Measurements from ENCODE around the gene NELFA. TPM values are rescaled to one million over a fixed set of nuclear protein-coding genes. Genes with fewer than 3 reads are reported as not detected.

The NELFA gene
- total RNA-seq, 6 experiments from 2014 or later = 6.6 to 14.7 (median 8.7) TPM

GRCh38 chr4:1989533-1990347 lies 19.0 kb downstream of the NELFA start:
- WGBS (ENCODE audit: insufficient coverage, low coverage, low lambda C conversion rate, missing lambda C conversion rate) = 94% methylated on average over 9 of the region's 33 CpGs
- Histone ChIP-seq H3K4me3 (no peak overlapping the region), H3K27ac (no peak overlapping the region), H3K4me1 (no peaks in the 10 kb centered on the region), H3K36me3 (peaks cover 0 to 37% (median 12%) of the 10 kb centered on the region in 4 donors), H3K27me3 (no peaks in the 10 kb centered on the region), H3K9me3 (no peaks in the 10 kb centered on the region)
- no peak for TF ChIP-seq CTCF (IDR thresholded peaks at IDR 0.05)
- no peak for TF ChIP-seq POLR2A (IDR thresholded peaks at IDR 0.05)
- ATAC-seq (no peak), DNase-seq (peak in 1 of 3 donors; percentile 35)
- intact Hi-C loops (cut with DNase I) = no loop called here

GRCh38 chr4:1988327-1988724 lies 20.4 kb downstream of the NELFA start:
- TF ChIP-seq CTCF (IDR thresholded peaks at IDR 0.05) = no peak
- no peak for TF ChIP-seq POLR2A (IDR thresholded peaks at IDR 0.05)
- Histone ChIP-seq H3K36me3 (peaks cover 0 to 50% (median 15%) of the 10 kb centered on the region in 4 donors), H3K27ac (no peak overlapping the region), H3K4me3 (no peak overlapping the region), H3K4me1 (no peaks in the 10 kb centered on the region), H3K27me3 (no peaks in the 10 kb centered on the region), H3K9me3 (no peaks in the 10 kb centered on the region)
- 86% methylated on average over 9 of the region's 12 CpGs for WGBS (ENCODE audit: insufficient coverage, low coverage, low lambda C conversion rate, missing lambda C conversion rate)
- ATAC-seq (no peak), DNase-seq (peak in 1 of 3 donors; percentile 21)
- intact Hi-C loops (cut with DNase I) = no loop called here

GRCh38 chr4:1987721-1988326 lies 20.9 kb downstream of the NELFA start:
- TF ChIP-seq CTCF (IDR thresholded peaks at IDR 0.05) = no peak
- TF ChIP-seq POLR2A (IDR thresholded peaks at IDR 0.05) = no peak
- H3K4me1 ChIP-seq = no peaks in the 10 kb centered on the region
- no peak overlapping the region for H3K4me3 ChIP-seq
- no peaks in the 10 kb centered on the region for H3K9me3 ChIP-seq
- H3K36me3 ChIP-seq = peaks cover 0 to 55% (median 18%) of the 10 kb centered on the region in 4 donors
- no peaks in the 10 kb centered on the region for H3K27me3 ChIP-seq
- H3K27ac ChIP-seq = no peak overlapping the region
- intact Hi-C loops (cut with DNase I) = no loop called here
- WGBS (ENCODE audit: insufficient coverage, low coverage, low lambda C conversion rate, missing lambda C conversion rate) = 100% methylated on average over 9 of the region's 26 CpGs
- DNase-seq = peak in 1 of 3 donors; percentile 39
- no peak for ATAC-seq

- peaks cover 0 to 60% (median 21%) of the 10 kb centered on the region in 4 donors for H3K36me3 ChIP-seq
- no peaks in the 10 kb centered on the region for H3K9me3 ChIP-seq
- TF ChIP-seq CTCF (IDR thresholded peaks at IDR 0.05) = no peak
- no peak for TF ChIP-seq POLR2A (IDR thresholded peaks at IDR 0.05)
- DNase-seq (peak in 1 of 3 donors; percentile 52), ATAC-seq (no peak)
- no CpG with 5 or more reads among the region's 19 CpGs for WGBS (ENCODE audit: insufficient coverage, low coverage, low lambda C conversion rate, missing lambda C conversion rate)
- H3K27ac ChIP-seq = no peak overlapping the region
- H3K4me3 ChIP-seq = no peak overlapping the region
- no peaks in the 10 kb centered on the region for H3K27me3 ChIP-seq
- no peaks in the 10 kb centered on the region for H3K4me1 ChIP-seq
- intact Hi-C loops (cut with DNase I) = no loop called here
Measured at GRCh38 chr4:1987296-1987695, 21.5 kb downstream of the NELFA start.

All from right lobe of liver (tissue), 6 donors.